Measurements from ENCODE around the gene PLA2G4F.
"Not testable (repeated sequence)": the region's sequence is repeated elsewhere in the genome, so short reads cannot be mapped to it uniquely, and the experiment has no call there.

The PLA2G4F gene

GRCh38 chr15:42100021-42100800, 56.2 kb downstream of the PLA2G4F start:
- no peak for DNase-seq (ENCODE audit: low spot score)

- DNase-seq (ENCODE audit: low spot score), result no peak
Measured at GRCh38 chr15:42097018-42097417, 59.4 kb downstream of the PLA2G4F start.

GRCh38 chr15:42094512-42094963, 61.9 kb downstream of the PLA2G4F start, which contains the start of gene PLA2G4D:
Gene PLA2G4D (minus strand): TSS chr15:42094562. CDS start chr15:42094459, 103 bp downstream.
- no peak for DNase-seq (ENCODE audit: low spot score)

- no peak for DNase-seq (ENCODE audit: low spot score)
Measured at GRCh38 chr15:42093966-42094365, 62.5 kb downstream of the PLA2G4F start.

- no peak for DNase-seq (ENCODE audit: low spot score)
Measured at GRCh38 chr15:42092398-42093318, 63.8 kb downstream of the PLA2G4F start.

- DNase-seq (ENCODE audit: low spot score), result not testable (repeated sequence)
Measured at GRCh38 chr15:42091753-42092397, 64.6 kb downstream of the PLA2G4F start.

- DNase-seq (ENCODE audit: low spot score), result no peak
Measured at GRCh38 chr15:42090781-42091180, 65.7 kb downstream of the PLA2G4F start.

GRCh38 chr15:42090370-42090769, 66.1 kb downstream of the PLA2G4F start:
- DNase-seq (ENCODE audit: low spot score), result no peak

GRCh38 chr15:42089942-42090341, 66.5 kb downstream of the PLA2G4F start:
- DNase-seq (ENCODE audit: low spot score), result no peak

All from AG08396 (cell line).